GM13976 (cell line): ENCODE measurements around the gene EFNA5.

ENCODE experiments used
- DNase-seq: peaks from one replicate; pipeline ENCODE4 v3.0.0; 2012; ENCODE audit warnings: low spot score
- in situ Hi-C: fragments of 300-500 bp; cut with MboI; formaldehyde crosslinking; loops from one replicate; pipeline ENCODE4 v1.12.0; 2022; ENCODE audit warnings: low sequenced_read_pairs, mixed read lengths, inconsistent platforms; ENCODE audit not compliant: unreplicated experiment
- TF ChIP-seq, protein P1 (sequence below): IDR thresholded peaks from 2 replicates; pipeline ENCODE4 v1.5.1; 2012; ENCODE audit warnings: borderline replicate concordance, mild to moderate bottlenecking; ENCODE audit not compliant: insufficient read depth; ENCODE audit errors: extremely low read depth, missing control alignments, control extremely low read depth

Gene EFNA5

DNA sequence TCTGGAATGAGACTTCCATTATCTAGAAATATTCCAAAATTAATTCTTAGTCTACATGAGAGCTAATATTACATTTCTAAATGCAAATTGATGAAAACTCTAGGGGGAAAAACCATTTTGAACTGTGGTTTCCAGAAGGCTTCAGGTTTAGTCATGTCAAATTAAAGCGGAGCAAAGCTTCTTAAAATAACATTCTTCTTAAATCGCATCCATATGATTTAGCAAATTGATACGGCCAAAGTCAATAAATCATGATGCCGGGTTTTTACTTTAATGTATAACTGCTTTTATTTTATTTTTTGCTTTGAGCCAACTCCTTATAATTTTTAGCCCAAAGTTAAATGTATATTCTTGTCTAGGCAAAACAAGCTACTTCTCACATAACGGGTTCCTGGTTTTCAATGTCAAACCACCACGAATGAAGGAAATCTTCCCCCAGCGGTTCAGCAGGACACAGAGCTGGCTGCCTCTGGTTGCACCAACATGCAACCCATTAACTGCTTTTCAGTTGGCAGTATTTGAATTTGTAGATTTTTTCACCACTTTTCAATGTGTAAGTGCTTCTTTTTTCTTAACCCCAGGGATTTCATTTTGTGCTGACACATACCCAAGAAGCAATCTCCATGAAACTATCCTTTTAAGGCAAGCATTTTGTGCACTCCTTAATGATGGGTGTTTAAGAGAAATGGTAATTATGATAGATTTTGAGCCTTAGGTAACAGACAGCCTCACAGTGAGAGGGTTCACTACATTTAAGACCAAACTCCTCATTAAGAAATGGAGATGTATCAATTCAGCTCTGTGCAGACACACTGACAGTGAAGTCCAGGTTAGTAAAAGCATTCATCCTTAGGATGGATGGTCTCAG lies 35.5 kb downstream of the EFNA5 start:
- TF ChIP-seq, protein P1, sequence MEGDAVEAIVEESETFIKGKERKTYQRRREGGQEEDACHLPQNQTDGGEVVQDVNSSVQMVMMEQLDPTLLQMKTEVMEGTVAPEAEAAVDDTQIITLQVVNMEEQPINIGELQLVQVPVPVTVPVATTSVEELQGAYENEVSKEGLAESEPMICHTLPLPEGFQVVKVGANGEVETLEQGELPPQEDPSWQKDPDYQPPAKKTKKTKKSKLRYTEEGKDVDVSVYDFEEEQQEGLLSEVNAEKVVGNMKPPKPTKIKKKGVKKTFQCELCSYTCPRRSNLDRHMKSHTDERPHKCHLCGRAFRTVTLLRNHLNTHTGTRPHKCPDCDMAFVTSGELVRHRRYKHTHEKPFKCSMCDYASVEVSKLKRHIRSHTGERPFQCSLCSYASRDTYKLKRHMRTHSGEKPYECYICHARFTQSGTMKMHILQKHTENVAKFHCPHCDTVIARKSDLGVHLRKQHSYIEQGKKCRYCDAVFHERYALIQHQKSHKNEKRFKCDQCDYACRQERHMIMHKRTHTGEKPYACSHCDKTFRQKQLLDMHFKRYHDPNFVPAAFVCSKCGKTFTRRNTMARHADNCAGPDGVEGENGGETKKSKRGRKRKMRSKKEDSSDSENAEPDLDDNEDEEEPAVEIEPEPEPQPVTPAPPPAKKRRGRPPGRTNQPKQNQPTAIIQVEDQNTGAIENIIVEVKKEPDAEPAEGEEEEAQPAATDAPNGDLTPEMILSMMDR: no peak
- in situ Hi-C loops: no loop called here
- no peak for DNase-seq

DNA sequence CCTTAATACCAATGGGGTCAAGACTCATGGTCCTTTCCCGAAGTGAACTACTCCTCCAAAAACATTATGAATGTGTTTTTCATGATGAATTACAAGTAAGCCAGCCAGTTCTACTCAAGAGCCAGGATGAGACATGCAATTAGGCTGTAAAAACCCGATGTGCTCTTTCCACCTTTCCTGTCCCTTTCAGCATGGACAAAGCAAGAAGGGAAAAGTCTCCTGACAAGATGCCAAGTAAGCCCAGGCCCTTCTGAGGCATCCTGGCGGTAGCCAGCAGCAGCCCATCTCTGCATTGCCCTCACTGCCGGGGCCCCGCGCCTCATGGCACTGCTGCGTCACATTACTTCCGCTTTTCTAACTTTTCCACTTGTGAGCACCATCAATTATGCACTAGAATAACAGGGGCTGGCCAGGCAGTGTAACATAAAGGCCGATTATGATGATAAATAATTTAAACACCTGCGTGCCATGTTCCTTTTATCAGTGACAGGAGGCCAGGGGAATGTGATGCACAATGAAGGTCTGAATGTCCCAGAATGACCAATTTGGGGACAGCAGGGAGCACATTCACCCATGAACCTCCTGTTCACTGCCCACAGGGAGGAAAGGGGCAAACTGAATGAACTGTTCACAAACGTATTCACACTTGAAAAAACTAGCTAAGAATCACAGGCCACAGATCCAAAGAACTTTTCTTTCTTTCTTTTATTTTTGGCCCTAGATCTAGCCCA lies 37.4 kb downstream of the EFNA5 start:
- in situ Hi-C loops: no loop called here
- no peak for DNase-seq
- TF ChIP-seq, protein P1: no peak

DNA sequence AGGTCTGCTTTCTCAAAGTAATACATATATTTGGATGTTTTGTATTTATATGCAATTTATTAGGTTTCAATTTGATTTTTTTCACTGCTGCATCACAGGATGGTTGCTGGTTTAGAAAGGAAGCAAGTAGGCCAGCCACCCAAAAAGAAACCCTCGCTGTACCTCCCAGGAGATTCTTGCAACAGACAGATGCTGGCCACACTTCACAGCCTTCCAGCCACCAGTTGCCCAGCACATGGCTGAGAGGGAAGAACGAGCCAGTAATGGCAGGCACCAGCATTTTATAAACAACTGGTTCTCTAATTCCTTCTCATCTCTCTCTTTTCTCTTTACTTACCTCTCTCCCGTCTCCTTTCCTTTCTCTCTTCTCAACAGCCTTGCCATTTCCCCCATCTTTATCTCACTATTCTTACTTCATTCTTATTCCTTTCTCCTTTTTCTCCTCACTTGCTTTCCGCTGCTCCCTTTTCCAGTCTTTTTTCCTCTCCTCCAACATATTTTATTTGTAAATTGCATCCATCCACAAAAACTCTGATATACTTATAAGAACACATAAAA lies 38.9 kb downstream of the EFNA5 start:
- DNase-seq: peak; percentile 11
- in situ Hi-C loops: no loop called here
- TF ChIP-seq, protein P1: no peak

GRCh38 chr5:107630184-107630583 lies 40.6 kb downstream of the EFNA5 start:
- in situ Hi-C loops: no loop called here
- TF ChIP-seq, protein P1: no peak
- no peak for DNase-seq

- in situ Hi-C loops: no loop called here
- DNase-seq: no peak
- TF ChIP-seq, protein P1: no peak
Measured at GRCh38 chr5:107624235-107624634, 46.5 kb downstream of the EFNA5 start.

- in situ Hi-C loops: no loop called here
- DNase-seq: no peak
- TF ChIP-seq, protein P1: no peak
Measured at GRCh38 chr5:107621089-107621488, 49.6 kb downstream of the EFNA5 start.
